SHP77 treated with DMSO at 0.1 percent for 48 hours (cell line): Measurements from ENCODE around the gene GTF2F1.
"Not testable (repeated sequence)": the region's sequence is repeated elsewhere in the genome, so short reads cannot be mapped to it uniquely, and the experiment has no call there.

Experiments used
- DNase-seq: peaks from one replicate; lab custom pipeline; 2025; lab: John Stamatoyannopoulos, UW

Gene GTF2F1

DNA sequence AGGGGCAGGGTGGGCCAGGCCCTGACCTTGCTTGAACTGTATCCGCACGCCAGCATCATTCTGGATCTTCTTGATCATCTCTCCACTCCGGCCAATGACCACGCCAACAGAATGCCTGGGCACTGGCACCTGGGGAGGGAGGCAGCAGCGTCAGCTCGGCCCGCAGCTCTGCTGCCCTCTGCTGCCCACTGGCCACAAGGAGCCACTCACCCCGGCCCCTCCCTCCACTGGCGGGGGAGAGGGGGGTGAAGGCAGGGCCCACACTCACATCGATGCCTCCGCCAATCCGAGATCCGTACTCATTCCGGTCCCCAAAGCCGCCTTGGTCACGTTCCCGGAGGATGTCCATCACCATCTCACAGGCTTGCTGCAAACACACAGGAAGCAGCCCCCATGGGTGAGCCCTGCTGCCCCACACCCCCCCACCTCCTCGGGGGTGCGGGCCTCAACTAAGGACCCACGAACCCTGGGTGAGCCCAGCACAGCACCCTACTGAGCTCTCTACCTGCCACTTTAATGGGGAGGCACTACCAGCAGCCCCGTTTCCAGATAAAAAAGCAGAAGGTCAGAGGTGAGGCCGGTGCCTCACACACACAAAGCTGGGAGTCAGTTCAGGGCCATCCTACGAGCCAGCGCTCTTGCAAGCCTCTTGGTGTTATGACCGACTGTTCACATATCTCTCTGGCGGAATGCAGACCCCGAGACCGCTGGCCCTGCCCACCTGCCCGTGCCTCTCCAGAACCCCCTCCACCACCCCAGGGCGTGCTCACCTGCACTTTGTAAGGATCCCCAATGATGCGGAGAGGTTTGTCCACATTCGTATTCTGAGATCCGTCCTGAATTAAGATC lies 25.0 kb upstream of the GTF2F1 start:
- DNase-seq, result no peak

DNA sequence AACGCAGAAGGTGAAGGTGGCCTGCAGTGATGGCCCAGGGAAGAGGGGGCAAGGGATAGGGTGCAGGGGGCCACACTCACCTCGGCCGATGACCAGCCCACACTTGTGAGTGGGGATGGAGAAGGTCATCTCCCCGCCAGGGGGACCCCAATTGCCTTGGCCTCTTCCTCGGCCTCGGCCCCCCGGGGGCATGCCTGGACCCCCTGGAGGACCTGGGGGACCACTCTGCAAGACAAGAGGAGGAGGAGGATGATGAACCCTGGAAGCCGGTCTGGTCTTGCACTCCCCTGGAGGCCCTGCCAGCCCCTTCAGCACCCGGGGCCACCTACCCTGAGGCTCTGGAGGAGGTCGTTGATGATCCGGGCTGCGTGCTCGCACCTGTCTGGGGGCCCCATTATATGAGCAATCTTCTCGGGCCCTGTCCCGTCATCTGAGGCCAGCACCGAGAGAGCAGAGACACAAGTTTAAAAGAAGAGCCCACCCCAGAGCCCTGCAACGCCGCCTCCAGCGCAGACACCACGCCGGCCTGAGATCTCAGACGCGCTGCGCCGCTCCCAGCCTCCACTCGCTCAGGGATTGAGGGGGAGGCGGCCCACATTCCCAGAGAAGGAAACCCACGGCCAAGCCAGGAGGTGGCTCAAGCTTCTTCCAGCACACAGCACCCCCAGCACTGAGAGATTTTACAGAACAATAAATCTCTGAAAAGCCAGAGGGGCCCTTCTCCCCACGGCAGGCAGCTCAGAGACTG lies 23.9 kb upstream of the GTF2F1 start:
- DNase-seq, result no peak

DNA sequence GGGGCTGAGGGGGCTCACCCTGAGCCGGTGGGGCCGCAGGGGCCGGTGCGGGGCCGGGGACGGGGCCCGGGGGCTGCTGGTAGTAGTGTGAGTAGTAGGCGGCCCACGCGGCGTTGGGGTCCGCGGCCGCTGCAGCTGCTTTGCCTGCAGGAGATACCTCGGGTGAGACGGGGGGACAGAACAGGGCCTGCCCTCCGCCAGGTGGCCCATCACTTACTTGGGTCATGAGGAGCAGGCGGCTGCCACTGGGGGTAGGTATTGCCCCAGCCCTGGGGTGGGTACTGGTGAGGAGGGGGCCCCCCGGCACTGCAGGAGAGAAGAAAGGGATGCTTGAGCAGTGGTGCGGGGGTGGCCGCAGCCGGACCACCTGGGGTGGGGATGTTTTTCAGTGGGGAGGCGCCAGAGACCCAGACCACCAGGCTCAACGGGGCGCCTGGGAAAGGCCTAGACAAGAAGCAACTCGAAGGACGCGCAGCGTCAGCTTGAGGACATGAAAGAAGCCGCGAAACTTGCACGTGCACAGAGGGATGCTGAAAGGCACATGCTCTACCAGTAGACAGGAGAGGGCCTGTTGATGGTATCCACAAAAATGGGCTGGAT lies 22.7 kb upstream of the GTF2F1 start:
- DNase-seq, result no peak

DNA sequence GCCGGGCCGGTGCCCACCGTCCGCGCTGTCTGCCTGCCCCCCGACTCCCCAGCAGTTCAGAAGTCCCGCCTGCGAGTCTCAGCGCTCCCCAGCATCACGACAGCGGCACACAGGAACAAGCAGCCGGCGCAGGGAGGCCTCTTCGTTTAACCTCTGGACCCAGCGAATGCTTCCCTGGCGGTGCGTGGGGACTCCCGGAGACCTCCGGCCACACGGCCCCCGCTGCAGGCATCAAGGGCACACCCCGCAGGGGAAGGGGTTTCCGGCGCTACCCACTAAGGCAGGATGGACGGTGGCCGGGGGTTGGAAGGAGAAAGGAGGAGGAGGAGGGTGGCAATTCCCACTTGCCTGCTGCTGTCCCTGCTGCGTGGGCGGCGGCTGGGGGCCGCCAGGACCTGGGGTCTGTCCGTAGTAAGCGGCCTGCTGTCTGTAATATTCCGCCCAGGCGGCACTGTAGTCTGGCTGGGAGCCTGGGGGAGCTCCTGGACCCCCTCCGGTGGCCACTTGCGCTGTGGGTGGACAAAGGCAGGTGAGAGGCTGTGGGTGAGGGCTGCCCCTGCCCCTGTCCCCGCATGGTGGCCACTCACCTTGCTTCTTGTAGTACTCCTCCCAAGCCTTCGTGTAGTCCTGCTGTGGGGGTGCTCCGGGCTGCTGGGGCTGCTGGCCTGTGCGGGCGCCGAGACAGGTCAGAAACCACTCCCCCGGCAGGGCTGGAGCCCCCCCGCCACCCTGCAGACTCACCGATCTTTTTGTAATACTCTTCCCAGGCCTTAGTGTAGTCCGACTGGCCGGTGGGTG lies 22.0 kb upstream of the GTF2F1 start:
- no peak for DNase-seq

DNA sequence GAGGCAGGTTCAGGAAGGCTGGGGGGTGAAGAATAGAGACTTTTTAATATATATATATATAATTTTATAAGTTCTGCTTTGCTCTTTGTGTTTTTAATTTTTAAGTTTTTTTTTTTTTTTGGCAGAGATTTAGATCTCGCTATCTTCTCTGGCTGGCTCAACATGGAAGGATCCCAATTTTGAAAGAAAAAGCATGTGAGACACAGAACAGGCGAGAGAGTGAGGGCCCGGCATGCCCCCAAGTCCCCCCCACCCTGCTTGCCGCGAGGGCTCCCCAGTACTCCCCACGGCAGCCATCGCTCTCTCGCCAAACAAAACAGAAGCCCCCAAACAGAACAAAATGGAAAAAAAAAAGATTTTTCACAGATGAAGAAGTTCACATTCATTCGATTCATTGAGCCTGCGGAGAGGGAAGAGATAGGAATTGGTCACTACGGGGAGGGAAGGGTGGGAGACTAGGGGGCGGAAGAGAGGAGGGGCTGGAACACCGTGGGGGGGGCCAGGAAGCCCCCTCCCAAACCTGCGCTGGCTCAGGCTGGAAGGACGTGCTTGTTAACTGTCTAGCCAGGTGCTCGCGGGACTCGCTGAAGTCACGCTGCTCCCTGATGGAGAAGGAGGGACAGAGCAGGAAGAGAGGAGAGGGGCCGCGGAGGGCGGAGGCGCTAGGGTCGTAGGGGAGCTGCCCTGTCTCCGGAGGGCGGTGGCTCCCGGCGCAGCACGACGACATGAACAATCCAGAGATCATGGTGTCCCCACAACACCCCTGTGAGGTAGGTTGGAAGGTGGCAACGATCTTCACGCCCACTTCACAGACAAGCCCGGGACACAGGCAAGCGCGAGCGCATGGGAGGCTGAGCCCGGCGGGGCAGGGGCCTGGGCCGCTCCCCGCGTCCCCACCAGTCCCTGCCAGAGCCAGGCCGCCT lies 21.0 kb upstream of the GTF2F1 start:
- no peak for DNase-seq

DNA sequence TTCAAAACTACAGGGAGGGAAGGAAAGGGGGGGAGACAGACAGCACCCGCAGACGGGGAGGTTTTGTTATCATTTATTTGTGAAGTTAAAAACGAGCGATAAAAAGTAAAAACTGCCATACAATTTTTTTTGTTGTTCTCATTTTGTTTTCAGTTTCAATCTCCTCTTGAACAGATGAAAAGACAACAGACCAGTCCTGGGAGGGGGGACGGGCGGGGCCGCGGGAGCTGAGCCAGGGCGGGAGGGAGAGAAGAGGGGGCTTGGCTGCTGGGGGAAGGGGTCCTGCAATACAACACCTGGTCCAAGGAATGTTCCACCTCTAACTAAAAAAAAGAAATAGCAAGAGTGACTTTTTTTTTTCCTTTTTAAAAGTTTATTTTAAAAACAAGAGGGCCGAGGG lies 20.3 kb upstream of the GTF2F1 start:
- DNase-seq, result no peak

DNA sequence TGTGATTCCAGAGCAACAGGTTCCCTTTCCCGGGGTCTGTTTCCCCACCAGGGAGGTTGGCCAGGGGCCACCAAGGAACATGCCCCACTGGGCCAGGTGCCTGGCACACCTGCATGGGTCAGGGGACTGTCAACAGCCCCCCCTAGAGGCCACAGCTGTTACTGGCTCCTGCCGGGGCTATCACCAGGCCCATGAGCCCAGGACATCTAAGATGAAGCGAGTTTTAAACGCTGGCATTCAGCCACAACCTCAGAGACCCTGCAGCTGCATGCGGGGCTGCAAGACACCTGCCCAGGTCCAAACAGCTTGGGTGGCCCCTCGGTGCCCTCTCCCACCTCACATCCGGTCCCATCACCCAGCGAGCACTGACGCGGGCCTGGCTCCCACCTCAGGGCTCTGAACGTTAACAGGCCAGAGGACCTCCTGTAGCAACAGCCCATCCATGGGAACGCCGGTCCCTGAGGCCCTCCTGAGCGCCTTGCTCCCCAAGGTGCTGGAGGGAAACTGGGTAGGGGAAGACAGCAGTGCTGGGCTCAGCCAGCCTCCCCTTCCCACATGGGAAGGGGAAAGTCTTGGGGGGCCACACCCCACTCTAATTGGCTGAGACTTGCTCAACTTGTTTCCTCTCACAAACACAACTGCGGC lies 19.6 kb upstream of the GTF2F1 start:
- DNase-seq, result no peak

DNA sequence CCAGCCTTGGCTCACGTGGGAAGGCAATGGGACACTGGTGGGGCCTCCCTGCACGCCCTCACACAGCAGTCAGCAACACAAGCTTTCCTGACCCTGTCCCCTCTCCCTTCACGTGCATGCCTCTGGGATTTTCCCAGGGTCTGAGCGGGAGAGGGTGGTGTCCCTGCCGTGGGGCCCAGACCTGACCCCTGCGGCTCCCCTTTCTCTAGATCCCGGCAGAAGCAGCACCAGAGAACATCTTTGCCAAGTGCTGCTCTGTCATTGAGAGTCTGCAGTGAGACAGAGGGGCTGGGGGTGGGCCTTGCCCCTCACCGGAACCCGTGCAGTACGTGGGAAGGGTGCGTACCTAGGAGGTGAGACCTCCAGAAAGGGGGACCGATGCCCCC lies 19.1 kb upstream of the GTF2F1 start:
- no peak for DNase-seq

DNA sequence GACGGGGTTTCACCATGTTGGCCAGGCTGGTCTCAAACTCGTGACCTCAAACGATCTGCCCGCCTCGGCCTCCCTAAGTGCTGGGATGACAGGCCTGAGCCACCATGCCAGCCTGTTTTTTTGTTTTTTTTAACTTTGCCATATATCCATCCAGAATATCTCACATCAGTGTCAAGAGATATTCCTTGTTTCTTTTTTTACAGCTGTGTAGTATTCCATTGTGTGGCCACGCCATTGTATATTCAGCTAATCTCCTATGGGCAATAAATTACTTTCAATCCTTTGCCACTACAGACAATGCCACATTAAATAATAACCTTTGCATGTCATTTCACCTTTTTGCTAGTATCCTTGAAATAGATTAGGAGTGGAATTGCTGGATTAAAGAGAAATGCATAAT lies 16.4 kb upstream of the GTF2F1 start:
- no peak for DNase-seq

DNA sequence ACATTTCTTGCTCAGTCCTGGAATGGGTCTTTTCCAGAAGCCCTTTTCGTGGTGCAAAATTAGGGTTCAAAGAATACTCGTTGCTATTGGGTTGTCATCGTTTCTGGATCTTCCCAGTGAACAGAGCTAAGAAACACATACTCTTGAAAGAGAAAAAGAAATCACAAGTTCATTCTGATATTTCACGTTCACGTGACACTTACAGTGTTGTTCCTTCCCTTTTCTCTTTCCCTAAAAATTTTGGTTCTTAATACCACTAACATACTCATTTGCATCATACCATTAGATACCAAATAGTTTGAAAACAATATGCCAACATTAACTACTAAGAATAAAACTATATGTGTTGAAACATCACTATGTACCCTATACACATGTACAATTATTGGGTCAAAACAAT lies 13.4 kb upstream of the GTF2F1 start:
- DNase-seq, result no peak

DNA sequence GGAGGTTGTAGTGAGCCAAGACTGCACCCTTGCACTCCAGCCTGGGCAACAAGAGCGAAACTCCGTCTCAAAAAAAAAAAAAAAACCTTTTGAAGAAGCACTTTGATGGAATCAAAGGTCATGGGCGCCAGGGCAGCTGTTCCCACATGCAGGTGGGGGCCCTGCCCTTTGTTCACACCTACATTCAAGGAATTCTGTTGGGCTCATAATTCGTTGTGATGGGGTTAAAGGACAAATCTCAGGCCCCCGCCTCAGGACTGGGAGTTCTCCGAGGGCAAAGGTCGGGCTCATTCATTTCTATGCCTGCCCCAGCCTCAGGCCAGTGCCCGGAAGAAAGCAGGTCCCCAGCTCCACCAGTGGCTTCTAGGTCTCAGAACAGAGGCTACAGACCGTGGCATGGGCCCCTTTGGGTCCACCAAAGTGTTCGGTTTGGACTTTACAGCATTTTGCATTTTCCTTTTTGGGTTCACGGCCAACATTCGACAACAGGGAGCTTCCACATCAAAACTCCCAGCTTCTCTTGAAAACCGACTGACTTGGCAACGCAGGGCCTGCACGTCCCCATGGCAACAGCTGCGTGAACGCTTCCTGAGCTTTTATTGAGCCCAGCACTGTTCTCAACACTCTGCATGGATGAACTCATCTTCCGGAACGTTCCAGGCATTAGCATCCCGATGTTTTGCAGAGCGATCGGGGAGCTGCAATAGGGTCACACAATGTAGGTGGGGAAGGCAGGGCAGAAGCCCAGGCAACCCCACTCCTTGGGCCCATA lies 10.1 kb upstream of the GTF2F1 start:
- no peak for DNase-seq

GRCh38 chr19:6402058-6402457 lies 9.1 kb upstream of the GTF2F1 start:
- no peak for DNase-seq

- not testable (repeated sequence) for DNase-seq
These were observed 7.3 kb upstream of the GTF2F1 start for GRCh38 chr19:6400062-6400944.

DNA sequence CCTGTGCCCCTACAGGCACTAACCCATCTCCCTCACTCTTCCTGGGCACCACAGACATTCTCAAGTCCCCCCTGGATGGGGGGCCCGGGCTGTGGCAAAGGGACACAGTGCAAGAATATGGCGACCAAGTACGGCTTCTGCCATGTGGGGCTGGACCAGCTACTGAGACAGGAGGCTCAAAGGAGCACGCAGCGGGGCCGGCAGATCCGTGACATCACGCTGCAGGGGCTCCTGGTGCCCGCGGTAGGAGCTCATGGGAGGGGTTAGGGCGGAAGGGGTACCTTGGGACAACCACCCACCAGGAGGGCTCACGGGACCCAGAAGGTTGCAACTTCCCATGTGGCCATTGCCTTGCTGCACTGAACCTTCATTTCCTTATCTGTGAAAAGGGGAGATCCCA lies 3.3 kb upstream of the GTF2F1 start:
- DNase-seq, result no peak

DNA sequence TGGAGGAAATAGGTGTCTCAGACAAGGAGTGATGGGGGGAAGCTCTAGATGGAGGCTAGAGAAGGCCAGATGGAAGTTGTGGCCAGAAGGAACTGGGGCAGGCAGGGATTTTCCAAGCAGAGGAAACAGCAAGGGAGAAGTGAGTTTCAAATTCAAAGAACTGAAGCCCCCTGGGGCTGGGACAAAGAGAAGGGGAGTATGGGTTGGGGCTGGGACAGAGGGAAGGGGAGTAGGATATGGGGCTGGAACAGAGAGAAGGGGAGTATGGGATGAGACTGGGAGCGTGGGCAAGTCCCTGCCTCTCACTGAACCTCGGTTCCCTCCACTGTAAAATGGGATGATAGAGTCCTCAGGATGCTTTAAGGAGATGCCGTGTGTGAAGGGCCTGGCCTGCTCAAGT lies 1.9 kb upstream of the GTF2F1 start:
- no peak for DNase-seq

- DNase-seq, result peak; percentile 53
These were observed 1.0 kb upstream of the GTF2F1 start for GRCh38 chr19:6393983-6394412.

DNA sequence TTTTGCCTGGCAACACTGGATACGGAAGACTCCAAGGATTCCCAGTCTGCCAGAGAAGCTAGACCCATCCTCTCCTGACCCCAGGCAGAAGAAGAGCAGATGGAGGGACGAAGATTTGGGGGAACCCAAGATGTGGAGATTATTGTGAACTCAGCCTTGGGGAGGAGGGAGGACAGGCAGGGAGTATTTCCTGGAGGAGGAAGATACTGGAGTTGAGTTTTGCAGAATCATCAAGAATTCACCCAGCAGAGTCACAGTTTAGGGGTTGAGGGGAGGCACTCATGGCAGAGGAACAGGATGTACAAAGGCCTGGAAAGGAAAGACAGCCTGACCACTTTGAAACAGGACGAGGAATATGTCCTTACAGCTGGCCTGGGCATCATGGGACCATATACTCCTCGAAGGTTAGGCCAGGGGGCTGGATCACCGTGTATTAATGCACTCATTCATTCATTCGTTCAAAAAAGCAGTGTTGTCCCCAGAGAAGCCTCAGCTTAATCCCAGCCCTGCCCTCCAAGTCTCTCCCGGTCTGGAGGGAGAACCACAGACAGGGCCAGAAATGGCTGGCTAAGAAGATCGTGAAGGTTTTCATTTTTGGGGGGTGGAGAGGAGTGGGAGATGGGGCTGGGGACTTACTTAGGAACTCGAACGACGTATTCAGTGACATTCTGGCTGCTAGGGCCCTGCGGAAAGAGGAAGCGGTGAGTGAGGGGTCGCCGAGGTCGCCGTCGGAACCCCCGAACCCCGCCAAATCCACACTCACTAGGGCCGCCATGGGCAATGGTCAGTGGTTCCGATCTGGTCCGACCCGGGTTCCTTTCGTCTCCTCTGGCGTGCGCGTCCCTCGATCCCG lies 517 bp downstream of the GTF2F1 start:
- DNase-seq, result no peak

DNA sequence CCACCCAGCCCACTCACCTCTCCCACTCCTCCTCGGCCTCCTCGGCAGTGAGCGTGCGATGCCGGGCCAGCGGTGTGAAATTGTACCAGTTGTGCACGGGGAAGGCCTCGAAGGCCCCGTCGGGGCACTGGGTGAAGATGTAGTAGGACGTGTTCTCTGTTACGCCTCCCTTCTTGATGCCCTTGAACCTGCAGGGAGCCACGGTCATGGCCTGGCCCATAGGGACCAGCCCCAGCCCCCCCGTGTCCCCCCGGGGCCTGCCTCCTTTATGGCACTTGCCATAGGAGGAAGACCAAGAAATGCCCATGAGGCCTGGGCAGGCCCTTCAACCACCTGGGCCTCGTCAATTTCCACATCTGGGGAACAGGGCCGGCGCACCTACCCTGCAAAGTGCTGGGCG lies 5.6 kb downstream of the GTF2F1 start:
- DNase-seq, result no peak
